GM06990 (cell line): Measurements from ENCODE around the gene CNOT4.

ENCODE experiments used
- DNase-seq: peaks from one replicate; pipeline ENCODE4 v3.0.0-alpha.2; 2011; ENCODE audit not compliant: insufficient read length; ENCODE audit errors: extremely low read depth
- H3K27me3 ChIP-seq: replicated peaks from 2 replicates; pipeline ENCODE4 v1.6.0; 2011; ENCODE audit warnings: low read length; ENCODE audit not compliant: control insufficient read depth, insufficient read depth
- H3K36me3 ChIP-seq: 2 replicates; pipeline ENCODE4 v1.5.1; 2011; ENCODE audit warnings: low read length; ENCODE audit not compliant: control insufficient read depth, insufficient read depth
- H3K4me3 ChIP-seq: replicated peaks from 2 replicates; pipeline ENCODE4 v1.5.1; 2011; ENCODE audit warnings: low read depth, mild to moderate bottlenecking, control low read depth, low read length
- CTCF ChIP-seq: IDR thresholded peaks from 2 replicates; pipeline ENCODE4 v1.5.1; 2011; ENCODE audit warnings: low read length, control low read depth, mild to moderate bottlenecking, inconsistent platforms; ENCODE audit not compliant: insufficient read depth, poor library complexity, severe bottlenecking

The CNOT4 gene

DNA sequence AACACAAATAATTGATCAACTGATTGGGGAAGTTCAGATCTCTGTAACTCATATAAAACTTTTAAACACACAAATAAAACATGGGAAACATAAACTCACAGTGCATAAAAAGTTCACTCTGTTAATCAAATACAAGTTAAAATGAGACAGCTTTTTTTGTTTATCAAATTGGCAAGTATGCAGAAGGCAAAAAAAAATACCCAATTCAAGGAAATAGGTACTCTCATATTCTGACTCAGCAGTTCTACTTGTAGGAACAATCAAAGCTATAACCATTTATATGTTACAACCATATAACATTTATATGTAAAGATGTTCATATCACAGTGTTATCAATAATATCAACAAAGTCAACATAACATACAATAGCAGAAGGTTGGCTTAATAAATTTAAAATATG lies 102.0 kb downstream of the CNOT4 start:
- no peak overlapping the region for H3K4me3 ChIP-seq
- no peaks in the 10 kb centered on the region for H3K27me3 ChIP-seq
- no peak for TF ChIP-seq CTCF
- no peak for DNase-seq
- H3K36me3 ChIP-seq, result no peaks in the 10 kb centered on the region; the same call in none of the 2 replicates

GRCh38 chr7:135406918-135407317 lies 103.0 kb downstream of the CNOT4 start:
- H3K36me3 ChIP-seq, result no peaks in the 10 kb centered on the region; the same call in none of the 2 replicates
- H3K4me3 ChIP-seq, result no peak overlapping the region
- H3K27me3 ChIP-seq, result no peaks in the 10 kb centered on the region
- no peak for TF ChIP-seq CTCF
- no peak for DNase-seq

DNA sequence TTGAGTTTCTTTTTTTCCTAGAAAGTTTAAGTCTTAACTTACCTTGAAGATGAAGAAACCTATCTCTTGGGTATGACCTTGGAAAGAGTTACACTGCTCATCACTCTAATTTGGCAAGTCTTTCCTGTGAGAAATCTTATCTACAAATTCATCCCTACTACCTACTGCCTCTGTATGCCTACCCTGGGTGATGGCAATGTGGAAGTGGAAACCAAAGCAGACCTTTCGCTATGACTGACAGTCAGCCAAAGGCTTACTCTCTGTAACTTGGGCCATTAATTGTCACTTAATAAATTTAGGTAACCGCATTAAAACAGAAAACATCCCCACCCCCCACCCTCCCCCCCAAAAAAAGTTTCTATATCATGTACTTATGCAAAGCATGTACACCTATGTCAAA lies 103.9 kb downstream of the CNOT4 start:
- H3K36me3 ChIP-seq, result no peaks in the 10 kb centered on the region; the same call in none of the 2 replicates
- DNase-seq, result no peak
- no peak for TF ChIP-seq CTCF
- H3K4me3 ChIP-seq, result no peak overlapping the region
- H3K27me3 ChIP-seq, result no peaks in the 10 kb centered on the region

GRCh38 chr7:135403302-135403701 lies 106.6 kb downstream of the CNOT4 start:
- Histone ChIP-seq H3K27me3 (no peaks in the 10 kb centered on the region), H3K4me3 (no peak overlapping the region), H3K36me3 (no peaks in the 10 kb centered on the region; the same call in none of the 2 replicates)
- no peak for DNase-seq
- no peak for TF ChIP-seq CTCF

DNA sequence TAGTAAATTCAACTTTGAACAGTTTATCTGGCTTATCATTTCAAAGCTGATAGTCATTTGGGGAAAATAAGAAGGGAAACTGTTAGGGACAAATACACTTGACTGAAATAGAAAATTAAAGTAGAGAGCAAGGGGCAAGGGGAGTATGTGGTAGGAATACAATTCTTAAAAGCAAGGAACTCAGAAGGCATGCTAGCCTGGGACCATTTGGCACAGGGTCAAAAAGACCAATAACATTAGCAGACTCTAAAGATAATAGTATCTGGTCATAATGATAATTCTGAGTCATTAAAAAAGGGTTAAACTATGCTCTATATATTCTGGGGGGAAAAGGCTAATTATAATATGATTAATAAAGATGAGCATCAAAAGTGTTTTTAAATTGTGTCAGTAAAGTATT lies 112.2 kb downstream of the CNOT4 start:
- Histone ChIP-seq H3K4me3 (no peak overlapping the region), H3K36me3 (peaks cover 6% of the 10 kb centered on the region), H3K27me3 (no peaks in the 10 kb centered on the region)
- no peak for TF ChIP-seq CTCF
- no peak for DNase-seq

GRCh38 chr7:135392701-135393100 lies 117.2 kb downstream of the CNOT4 start:
- H3K4me3 ChIP-seq, result no peak overlapping the region
- no peaks in the 10 kb centered on the region for H3K27me3 ChIP-seq
- no peak for TF ChIP-seq CTCF
- peaks cover 6% of the 10 kb centered on the region for H3K36me3 ChIP-seq
- no peak for DNase-seq
